Fibroblast of gingiva (primary cell): ENCODE results near the gene ATP6V0A1.
"Not testable (repeated sequence)": the region's sequence is repeated elsewhere in the genome, so short reads cannot be mapped to it uniquely, and the experiment has no call there.

Experiments
- DNase-seq: peaks from one replicate; pipeline ENCODE4 v3.0.0-alpha.2; 2011; ENCODE audit warnings: low read depth

The ATP6V0A1 gene

DNA sequence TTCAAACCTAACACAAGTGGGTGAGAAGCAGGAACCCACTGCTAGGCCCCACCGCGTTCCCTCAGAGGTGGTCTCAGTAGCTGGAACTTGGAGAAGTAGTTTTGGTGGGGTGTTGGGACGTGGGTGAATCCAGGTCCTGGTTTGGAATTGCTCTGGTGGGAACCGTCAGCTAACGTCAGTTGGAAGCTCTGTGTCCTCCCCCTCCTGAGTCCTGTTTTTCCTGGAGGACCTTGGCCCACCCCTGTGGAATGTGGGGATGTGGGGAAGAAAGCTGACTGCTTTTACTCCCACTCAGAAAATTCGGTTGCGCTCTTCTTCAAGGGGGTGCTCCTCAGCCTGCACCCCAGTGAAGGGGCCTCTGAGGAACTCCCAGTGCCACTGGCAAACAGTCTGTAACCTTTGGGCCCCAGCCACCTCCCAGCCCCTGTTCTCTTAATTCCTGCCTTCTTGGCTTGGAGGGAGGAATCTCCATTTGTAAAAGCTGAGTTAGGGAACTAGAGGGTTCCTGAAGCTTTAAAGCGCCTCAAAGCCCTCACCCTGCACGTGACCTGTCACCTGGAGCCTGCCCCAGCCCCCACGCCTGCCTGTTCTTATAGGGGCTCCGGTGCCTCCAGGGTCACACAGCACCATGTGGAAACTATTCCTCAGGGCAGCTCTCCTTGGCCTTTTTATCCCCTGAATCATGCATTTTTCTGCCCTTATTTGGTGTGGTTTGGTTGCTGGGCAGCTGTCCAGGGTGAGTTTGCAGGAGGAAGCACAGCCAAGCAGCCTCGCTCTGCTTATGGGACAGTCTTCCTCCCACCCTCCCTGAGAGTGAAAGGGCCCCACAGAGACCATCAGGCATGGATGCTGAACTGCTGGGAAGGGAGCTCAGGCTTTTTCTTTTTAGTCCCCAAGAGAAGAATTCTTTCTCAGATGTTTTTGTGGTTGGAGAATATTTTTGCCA is 61.1 kb downstream of the ATP6V0A1 start:
- peak; percentile 99 for DNase-seq

DNA sequence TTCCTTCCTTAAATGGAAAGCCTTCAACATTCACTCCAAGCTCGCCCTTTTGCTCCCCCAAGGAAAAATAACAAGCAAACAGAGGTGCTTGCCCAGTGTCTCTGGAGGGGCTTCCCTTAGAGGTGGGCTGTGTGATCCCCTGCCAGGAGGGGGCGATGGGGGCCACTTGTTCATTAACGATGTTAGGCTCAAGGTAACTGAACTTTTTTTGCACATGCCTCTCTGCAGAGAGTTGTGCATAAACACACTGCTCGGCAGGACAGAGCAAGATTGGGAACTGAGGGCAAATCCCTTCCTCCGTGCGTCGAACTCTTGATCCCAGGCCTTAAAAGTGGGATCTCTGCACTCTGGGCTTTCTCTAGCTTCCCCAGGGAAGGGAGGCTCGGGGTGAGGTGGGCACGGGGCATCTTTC is 61.9 kb downstream of the ATP6V0A1 start:
- DNase-seq, result no peak

DNA sequence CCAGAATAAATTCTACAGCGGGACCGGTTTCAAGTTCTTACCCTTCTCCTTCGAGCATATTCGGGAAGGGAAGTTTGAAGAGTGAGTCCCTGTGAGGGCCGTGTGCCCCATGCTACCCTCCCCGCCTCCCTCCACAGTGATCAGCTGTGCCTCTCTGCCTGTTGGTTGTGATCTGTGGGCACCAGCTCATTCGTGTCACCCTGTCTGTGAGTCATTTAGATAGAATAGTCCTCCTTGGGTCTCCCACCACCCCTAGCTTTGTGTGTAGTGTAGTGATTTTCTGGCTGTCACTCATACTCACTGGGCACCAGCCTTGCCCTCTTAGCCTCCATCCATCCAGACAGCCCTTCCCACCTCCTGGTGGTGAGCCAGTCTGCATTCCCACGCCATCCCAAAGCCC is 62.4 kb downstream of the ATP6V0A1 start:
- no peak for DNase-seq

DNA sequence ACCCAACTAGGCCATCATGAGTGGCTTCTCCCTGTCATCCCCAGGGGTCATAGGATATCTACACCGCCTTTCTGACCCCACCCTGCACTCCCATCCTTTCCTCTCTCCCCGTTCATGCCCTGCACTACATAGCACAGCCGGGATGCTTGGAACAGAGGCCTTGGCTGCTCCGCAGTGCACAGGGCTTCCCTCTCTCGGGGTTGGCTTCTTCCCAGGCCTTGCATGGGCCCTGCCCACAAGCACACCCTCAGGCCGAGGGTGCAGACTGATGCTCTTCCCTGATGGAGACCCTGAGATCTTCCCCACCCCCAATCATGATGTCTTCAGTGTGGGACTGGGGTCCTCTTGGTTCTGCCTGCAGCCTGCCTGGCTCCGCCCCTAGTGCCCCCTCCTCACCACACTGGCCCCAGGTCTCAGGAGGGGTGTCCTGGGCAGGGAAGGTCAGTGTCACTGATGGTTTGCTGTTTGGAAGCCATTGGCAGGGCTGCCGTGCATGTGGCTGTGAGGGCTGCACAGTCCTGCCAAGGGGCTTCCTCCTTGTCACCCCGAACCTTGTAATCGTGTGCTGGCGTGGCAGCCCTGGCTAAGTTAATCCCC is 63.1 kb downstream of the ATP6V0A1 start:
- DNase-seq, result peak; percentile 24

DNA sequence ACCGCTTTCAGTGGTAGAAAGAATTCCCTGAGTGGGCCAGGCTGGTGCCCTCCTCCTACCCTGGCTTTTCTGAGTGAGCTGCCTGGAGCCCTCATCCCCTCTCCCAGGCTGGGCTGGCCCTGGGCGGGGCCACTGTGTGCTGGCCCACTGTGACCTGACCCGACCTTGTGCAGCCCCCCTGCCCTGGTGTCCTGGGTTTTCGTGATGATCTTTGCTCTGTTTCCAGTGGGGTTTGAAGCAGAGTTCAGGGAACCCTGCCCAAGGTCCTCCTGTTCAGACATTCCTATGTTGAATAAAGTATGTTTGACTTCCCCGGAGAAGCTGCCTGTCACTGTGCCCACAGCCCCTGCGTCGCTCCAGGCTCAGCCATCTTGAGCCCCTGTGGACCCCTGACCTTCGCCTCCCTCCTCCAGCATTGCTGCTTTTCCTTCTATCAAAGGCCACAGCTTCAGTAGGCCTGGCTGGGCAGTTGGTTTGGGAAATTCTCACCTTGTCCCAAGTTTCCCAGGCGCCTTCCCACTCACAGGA is 63.6 kb downstream of the ATP6V0A1 start:
- DNase-seq, result no peak

DNA sequence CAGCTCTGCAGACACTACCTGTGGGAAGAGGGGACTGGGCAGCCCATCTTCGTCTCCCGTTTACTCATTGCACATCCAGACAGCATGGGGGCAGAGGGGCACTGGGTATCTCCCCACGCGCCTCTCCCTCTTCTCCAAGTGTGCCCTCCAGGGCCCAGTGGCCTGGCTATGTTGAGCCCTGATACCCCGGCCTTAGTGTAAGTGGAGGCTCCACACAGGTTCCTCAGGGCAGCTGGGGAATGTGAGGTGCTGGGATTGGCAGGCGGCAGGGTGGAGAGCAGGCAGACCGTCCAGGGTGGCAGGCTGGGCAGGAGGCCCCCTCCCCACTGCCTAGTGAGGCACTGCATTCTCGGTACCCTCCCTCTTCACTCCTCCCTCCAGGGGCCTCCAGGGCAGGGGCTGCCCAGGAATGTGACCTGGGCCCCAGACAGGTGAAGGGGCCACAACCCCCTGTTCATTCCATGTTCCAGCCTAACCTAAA is 64.2 kb downstream of the ATP6V0A1 start:
- no peak for DNase-seq

DNA sequence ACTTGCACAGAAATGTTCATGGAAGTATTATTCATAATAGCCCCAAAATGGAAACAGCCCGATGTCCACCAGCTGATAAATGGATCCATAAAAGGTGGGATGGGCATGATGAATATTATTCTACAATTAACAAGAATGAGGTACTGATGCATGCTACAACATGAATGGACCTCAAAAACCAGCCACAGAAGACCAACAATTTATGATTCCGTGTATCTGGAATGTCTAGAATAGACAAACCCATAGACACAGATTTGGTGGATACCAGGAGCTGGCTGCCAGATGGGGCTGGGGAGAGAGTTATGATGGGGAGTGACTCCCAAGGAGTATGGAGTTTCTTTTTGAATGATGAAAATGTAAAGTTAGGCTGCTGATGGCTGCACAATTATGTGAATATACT is 66.5 kb downstream of the ATP6V0A1 start:
- DNase-seq, result no peak

DNA sequence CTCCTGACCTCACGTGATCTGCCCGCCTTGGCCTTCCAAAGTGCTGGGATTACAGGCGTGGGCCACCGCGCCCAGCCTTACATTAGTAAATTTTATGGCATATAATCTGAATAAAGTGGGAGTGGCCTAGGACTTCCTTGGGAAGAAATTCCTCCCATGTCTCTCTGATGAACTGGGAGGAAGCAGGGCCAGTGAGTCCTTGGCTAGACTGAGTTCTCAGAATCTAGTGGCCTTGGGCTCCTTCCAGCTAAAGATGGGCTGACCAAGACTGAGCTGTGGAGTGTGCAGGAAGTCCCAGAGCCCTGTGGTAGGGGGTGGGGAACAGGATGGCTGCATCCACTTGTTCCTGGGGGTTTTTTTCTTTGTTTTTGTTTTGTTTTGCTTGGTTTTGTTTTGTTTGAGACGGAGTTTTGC is 67.4 kb downstream of the ATP6V0A1 start:
- no peak for DNase-seq

DNA sequence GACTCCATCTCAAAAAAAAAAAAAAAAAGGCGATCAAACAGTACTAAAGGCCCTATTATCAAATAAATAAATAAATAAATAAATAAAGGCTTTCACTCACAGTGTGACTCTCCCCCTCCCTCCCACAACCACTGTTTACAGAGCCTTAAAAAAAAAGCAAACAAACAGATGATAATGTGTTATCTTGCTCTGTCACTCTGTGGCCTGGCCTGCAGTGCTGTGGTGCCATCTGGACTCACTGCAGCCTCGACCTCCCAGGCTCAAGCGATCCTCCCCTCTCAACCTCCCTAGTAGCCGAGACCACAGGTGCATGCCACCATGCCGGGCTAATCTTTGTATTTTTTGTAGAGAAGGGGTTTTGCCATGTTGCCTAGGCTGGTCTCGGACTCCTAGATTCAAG is 69.3 kb downstream of the ATP6V0A1 start:
- no peak for DNase-seq

DNA sequence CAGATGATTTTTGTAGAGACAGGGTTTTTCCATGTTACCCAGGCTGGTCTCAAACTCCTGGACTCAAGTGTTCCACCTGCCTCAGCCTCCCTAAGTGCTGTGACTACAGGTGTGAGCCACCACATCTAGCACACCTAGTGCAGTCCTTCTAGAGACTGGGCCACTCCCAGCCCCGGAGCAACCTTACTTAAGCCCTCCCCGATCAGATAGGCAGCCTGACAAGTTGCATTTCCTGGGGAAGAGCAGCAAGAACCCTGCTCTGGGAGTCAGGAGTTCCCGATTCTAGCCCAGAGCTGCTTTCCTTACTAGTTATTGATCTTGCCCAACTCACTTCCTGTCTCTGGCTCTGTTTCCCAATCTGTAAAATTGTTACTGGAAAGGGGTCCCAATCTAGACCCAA is 70.4 kb downstream of the ATP6V0A1 start:
- no peak for DNase-seq

DNA sequence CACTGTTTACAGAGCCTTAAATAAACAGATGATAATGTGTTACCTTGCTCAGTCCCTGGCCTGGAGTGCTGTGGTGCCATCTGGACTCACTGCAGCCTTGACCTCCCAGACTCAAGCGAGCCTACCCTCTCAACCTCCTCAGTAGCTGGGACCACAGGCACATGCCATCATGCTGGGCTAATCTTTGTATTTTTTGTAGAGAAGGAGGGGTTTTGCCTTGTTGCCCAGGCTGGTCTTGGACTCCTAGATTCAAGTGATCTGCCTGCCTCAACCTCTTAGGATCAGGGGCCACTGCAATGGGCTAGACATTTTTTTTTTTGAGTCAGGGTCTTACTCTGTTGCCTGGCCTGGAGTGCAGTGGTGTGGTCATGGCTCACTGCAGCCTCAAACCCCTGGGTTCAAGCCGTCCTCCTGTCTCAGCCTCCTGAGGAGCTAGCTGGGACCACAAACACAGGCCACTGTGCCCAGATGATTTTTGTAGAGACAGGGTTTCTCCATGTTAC is 72.3 kb downstream of the ATP6V0A1 start:
- no peak for DNase-seq

DNA sequence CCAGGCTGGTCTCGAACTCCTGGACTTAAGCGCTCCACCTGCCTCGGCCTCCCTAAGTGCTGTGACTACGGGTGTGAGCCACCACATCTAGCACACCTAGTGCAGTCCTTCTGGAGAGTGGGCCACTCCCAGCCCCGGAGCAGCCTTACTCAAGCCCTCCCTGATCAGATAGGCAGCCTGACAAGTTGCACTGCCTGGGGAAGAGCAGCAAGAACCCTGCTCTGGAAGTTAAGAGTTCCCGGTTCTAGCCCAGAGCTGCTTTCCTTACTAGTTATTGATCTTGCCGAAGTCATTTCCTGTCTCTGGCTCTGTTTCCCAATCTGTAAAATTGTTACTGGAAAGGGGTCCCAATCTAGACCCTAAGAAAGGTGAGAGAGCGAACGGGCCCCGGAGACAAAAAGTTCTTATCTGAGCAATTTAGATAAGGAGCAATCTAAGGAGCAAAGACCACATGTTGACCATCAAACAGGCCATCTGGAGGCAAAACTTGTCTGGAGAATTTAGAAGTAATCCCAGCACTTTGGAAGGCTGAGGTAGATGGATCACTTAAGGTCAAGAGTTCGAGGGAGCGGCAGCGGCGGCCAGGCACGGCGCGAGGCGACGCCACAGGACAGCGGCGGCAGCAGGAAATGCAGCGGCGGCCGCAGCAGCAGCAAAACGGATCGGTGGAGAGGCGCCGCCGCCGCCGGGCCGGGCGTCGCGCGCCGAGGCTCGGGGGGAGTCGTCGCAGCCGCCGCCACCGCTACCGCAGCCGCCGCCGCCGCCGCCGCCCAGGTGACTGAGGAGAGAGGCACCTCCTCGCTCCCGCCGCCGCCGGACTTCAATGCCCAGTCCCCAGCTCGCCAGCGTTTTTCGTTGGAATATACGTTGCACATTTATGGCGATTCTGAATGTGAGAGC is 73.0 kb downstream of the ATP6V0A1 start:
- DNase-seq, result peak; percentile 39

DNA sequence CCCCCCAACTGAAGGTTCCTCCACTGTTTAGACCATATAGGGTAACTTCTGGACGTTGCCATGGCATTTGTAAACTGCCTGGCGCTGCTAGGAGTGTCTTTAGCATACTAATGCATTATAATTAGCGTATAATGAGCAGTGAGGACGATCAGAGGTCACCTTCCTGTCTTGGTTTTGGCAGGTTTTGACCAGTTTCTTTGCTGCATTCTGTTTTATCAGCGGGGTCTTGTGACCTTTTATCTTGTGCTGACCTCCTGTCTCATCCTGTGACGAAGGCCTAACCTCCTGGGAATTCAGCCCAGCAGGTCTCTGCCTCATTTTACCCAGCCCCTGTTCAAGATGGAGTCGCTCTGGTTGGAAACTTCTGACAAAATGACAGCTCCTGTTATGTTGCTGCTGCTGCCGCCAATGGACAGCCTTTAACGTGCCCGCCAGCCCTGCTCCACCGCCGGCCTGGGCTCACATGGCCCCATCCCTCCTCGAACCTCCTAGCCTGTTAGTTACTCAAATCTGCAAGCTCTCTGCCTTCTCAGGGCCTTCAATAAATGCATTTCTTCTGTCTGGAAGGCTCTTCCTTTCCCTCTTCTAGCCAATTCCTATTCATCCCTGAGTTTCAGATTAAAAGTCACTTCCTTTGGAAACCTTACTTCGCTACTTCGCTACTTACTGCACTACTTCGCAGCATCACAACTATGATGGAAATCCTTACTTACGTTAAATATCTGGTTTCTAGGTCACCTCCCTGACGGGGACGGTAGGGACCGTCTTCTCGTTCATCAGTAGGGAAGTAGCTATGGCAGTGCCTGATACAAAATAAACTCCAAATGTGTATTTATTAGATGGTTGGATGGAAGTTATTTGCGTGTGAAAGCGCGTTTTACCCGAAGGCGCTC is 76.7 kb downstream of the ATP6V0A1 start:
- no peak for DNase-seq

DNA sequence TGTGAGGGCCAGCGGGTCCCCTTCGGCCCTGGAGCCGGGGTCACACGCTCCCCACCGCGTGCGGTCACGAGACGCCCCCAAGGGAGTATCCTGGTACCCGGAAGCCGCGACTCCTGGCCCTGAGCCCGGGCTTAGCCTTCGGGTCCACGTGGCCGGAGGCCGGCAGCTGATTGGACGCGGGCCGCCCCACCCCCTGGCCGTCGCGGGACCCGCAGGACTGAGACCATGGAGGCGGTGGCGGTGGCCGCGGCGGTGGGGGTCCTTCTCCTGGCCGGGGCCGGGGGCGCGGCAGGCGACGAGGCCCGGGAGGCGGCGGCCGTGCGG is 77.3 kb downstream of the ATP6V0A1 start, which contains the start of gene NAGLU:
Gene NAGLU (plus strand): TSS at position 194 of the 324 bp plus-strand sequence. CDS start 32 bp downstream, at position 226.
- peak; percentile 93 for DNase-seq

DNA sequence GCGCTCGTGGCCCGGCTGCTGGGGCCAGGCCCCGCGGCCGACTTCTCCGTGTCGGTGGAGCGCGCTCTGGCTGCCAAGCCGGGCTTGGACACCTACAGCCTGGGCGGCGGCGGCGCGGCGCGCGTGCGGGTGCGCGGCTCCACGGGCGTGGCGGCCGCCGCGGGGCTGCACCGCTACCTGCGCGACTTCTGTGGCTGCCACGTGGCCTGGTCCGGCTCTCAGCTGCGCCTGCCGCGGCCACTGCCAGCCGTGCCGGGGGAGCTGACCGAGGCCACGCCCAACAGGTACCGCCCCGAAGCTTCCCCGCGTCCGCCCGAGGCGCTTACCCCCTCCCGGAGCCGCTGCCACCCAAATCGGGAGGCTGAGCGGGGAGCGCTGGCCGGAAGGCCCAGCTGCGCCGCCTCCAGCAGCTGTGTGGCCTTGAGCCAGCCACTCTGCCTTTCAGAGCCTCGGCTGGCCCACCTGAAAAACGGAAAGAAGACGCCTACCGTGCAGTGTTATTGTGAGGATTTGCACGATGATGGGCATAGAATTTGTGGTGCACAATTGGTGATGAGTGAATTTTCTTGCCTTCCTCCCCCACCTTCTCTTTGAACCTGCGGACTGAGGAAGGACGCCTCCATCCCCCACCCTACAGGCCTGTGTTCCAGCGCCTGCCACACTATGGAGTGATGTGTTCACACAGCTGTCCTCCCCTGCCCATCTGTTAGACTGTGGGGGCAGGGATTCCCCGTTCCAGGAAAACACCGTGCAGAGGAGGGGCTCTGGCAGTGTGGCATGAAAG is 77.9 kb downstream of the ATP6V0A1 start:
- DNase-seq, result peak; percentile 92

DNA sequence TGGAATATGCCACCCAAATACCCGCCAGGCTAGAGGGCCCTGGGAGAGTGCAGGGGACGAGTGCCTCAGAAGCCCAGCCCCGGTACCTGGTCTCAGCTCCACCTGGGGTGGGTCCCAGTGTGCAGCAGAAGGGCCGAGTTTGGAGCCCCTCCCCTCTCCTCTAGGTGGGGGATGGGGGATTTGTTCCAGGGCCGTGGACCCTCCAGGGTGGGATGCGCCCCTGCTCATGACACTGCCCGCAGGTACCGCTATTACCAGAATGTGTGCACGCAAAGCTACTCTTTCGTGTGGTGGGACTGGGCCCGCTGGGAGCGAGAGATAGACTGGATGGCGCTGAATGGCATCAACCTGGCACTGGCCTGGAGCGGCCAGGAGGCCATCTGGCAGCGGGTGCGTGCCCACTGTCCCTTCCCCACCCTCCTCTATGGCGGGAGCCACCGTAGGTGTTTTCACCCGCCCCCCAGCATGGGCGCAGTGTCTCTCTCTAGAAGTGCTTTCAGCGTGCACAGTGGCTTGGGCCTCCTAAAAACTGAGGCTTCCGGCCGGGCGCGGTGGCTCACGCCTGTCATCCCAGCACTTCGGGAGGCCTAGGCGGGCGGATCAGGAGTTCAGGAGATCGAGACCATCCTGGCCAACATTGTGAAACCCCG is 78.6 kb downstream of the ATP6V0A1 start:
- no peak for DNase-seq

DNA sequence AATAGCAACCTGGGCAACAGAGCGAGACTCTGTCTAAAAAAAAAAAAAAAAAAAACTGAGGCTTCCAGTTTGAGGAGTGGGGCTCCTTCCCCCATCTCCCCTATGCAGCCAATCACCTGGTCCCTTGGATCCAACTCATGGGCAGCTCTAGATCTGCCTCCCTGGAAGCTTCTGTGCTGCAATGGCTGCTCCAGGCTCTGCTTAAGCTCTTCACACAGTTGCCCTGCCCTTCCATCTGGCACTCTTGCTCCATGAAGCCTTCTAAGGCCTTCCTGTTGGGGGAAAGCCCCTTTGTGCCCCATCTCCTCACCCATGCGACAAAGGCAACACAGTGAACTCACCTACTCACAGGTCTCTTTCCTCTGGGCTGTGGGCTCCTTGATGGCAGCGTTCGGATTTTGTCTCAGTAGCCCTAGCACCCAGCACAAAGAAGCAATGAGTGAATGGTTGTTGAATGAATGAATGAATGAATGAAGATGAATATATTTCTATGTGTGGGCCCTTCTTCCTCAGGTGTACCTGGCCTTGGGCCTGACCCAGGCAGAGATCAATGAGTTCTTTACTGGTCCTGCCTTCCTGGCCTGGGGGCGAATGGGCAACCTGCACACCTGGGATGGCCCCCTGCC is 79.3 kb downstream of the ATP6V0A1 start:
- DNase-seq, result no peak

DNA sequence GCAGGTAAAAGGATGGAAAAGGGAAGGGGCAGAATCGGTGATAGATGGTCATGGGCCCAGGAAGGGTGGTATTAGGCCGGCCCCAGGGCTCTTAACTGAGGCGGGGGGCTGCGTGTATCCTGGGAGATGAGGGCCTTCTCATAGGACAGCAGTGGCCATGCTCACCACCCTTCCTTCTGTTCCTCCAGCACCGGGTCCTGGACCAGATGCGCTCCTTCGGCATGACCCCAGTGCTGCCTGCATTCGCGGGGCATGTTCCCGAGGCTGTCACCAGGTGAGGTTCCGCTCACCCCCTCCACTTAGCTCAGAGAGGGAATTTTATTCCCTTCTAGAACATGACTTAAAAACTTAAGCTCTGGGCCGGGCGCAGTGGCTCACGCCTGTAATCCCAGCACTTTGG is 79.8 kb downstream of the ATP6V0A1 start:
- DNase-seq, result no peak

DNA sequence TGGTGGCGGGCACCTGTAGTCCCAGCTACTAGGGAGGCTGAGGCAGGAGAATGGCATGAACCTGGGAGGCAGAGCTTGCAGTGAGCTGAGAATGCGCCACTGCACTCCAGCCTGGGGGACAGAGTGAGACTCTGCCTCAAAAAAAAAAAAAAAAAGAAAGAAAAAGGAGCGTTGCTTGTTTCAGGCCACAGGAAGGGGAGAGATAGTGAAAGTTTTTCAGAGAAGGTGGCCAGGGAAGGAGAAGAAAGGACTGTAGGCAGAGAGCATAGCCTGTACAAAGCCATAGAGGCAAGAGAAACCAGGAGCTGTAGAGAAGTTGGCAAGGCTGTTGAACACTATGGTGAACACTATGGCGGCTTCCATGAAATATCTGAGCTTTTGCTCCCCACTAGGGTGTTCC is 81.9 kb downstream of the ATP6V0A1 start:
- DNase-seq, result not testable (repeated sequence)
